ENCODE results near the gene CCT6B. TPM values are rescaled to one million over a fixed set of nuclear protein-coding genes. Genes with fewer than 3 reads are reported as not detected.
A peak's percentile ranks its signal among the peaks of the same experiment; 100 is the strongest.

Gene CCT6B
- total and polyA plus RNA-seq, 12 donors: 2.1 to 14.3 (median 4.7) TPM

GRCh38 chr17:34987232-34987631 is 26.0 kb upstream of the CCT6B start:
- H3K27ac ChIP-seq: no peak overlapping the region
- no peaks in the 10 kb centered on the region for H3K27me3 ChIP-seq
- 87 to 93% (median 90%) methylated on average over 2 of the region's 2 CpGs for WGBS, 4 donors
- TF ChIP-seq POLR2A (IDR thresholded peaks at IDR 0.05) (no peak), CTCF (IDR thresholded peaks at IDR 0.05) (no peak)
- no peaks in the 10 kb centered on the region for H3K9me3 ChIP-seq (replicated peaks in 1 of 3)
- no peak for DNase-seq
- intact Hi-C loops (cut with DNase I): loop anchor here in 1 of 2 donors (10.0 kb wide), 1 partner anchor 78 kb away; the partner anchor contains the start of gene RFFL
- H3K4me1 ChIP-seq (replicated peaks in 1 of 2): peaks cover 1% of the 10 kb centered on the region in 2 donors
- no peak overlapping the region for H3K4me3 ChIP-seq
- H3K36me3 ChIP-seq (replicated peaks in 1 of 2): peaks cover 0 to 34% of the 10 kb centered on the region in 2 donors

- Histone ChIP-seq H3K4me1 (replicated peaks in 1 of 2) (peaks cover 18% of the 10 kb centered on the region in 2 donors), H3K4me3 (peak overlapping the region in 2 of 4 donors; percentile 76 to 86), H3K27ac (peak overlapping the region in 4 of 5 donors; percentile 97 to 99 (median 99)), H3K27me3 (no peaks in the 10 kb centered on the region), H3K36me3 (replicated peaks in 1 of 2) (no peaks in the 10 kb centered on the region), H3K9me3 (replicated peaks in 1 of 3) (no peaks in the 10 kb centered on the region)
- intact Hi-C loops (cut with DNase I): loop anchor here in 1 of 2 donors (10.0 kb wide), 1 partner anchor 83 kb away; the partner anchor contains the start of gene RFFL
- DNase-seq: no peak
- 6 to 11% (median 7%) methylated on average over 8 of the region's 8 CpGs for WGBS, 4 donors
- TF ChIP-seq POLR2A (IDR thresholded peaks at IDR 0.05): peak in 1 of 2 donors; percentile 6
- no peak for TF ChIP-seq CTCF (IDR thresholded peaks at IDR 0.05)
These were observed 20.4 kb upstream of the CCT6B start for GRCh38 chr17:34981538-34982241.

- Histone ChIP-seq H3K4me1 (replicated peaks in 1 of 2) (peaks cover 18% of the 10 kb centered on the region in 2 donors), H3K4me3 (peak overlapping the region in 3 of 4 donors; percentile 76 to 86 (median 81)), H3K36me3 (replicated peaks in 1 of 2) (no peaks in the 10 kb centered on the region), H3K9me3 (replicated peaks in 1 of 3) (no peaks in the 10 kb centered on the region), H3K27me3 (no peaks in the 10 kb centered on the region), H3K27ac (peak overlapping the region; percentile 86 to 99 (median 99))
- intact Hi-C loops (cut with DNase I): loop anchor here in 1 of 2 donors (10.0 kb wide), 1 partner anchor 84 kb away; the partner anchor contains the start of gene RFFL
- WGBS, 4 donors: 1 to 4% (median 1%) methylated on average over 5 to 69 of the region's 69 CpGs
- peak; percentile 72 to 87 (median 78) for DNase-seq
- TF ChIP-seq POLR2A (IDR thresholded peaks at IDR 0.05) (peak in 1 of 2 donors; percentile 60), CTCF (IDR thresholded peaks at IDR 0.05) (peak in 5 of 6 experiments; percentile 37 to 65 (median 48))
These were observed 19.6 kb upstream of the CCT6B start for GRCh38 chr17:34980681-34981537.

- H3K9me3 ChIP-seq (replicated peaks in 1 of 3): no peaks in the 10 kb centered on the region
- H3K27me3 ChIP-seq: no peaks in the 10 kb centered on the region
- intact Hi-C loops (cut with DNase I): loop anchor here in 1 of 2 donors (10.0 kb wide), 1 partner anchor 84 kb away; the partner anchor contains the start of gene RFFL
- 0% methylated on average over 7 to 39 of the region's 39 CpGs for WGBS, 4 donors
- no peaks in the 10 kb centered on the region for H3K36me3 ChIP-seq (replicated peaks in 1 of 2)
- H3K4me1 ChIP-seq (replicated peaks in 1 of 2): peaks cover 18% of the 10 kb centered on the region in 2 donors
- no peak for TF ChIP-seq CTCF (IDR thresholded peaks at IDR 0.05)
- TF ChIP-seq POLR2A (IDR thresholded peaks at IDR 0.05): peak; percentile 69 to 94
- peak within 1 kb of the TSS in 3 of 4 donors; percentile 76 to 86 (median 81) for H3K4me3 ChIP-seq
- peak within 1 kb of the TSS; percentile 86 to 99 (median 99) for H3K27ac ChIP-seq
- DNase-seq: peak; percentile 95 to 97 (median 96)
These were observed 19.1 kb upstream of the CCT6B start, which contains the start of gene LIG3 for GRCh38 chr17:34980353-34980680. TSS of gene LIG3 (plus strand) at chr17:34980512. CDS start at chr17:34983006, 2,494 bp downstream.

Measured in adrenal gland (tissue), 12 donors.